SK-N-MC (cell line): ENCODE results near the gene PRDM7.

Experiments
- EZH2 ChIP-seq: fragments of 200-600 bp; sonication (generic); IDR thresholded peaks from one replicate; pipeline ENCODE4 v1.6.1; 2017; ENCODE audit warnings: antibody characterized with exemption
- FOXP2 ChIP-seq: optimal IDR thresholded peaks from 2 replicates; pipeline ENCODE3; 2011; ENCODE audit warnings: mild to moderate bottlenecking, moderate library complexity; ENCODE audit not compliant: insufficient read depth; ENCODE audit errors: extremely low read length, control extremely low read depth
- POLR2AphosphoS5 ChIP-seq: IDR thresholded peaks from 2 replicates; pipeline ENCODE4 v1.6.1; 2012; ENCODE audit warnings: mild to moderate bottlenecking, low read depth, low read length, borderline replicate concordance

GRCh38 chr16:90007015-90007414 lies 70.1 kb downstream of the PRDM7 start:
- TF ChIP-seq EZH2: no peak
- TF ChIP-seq POLR2AphosphoS5: no peak
- no peak for TF ChIP-seq FOXP2
